DLD1 (cell line): ENCODE data around the gene RBM27.
"Not testable (repeated sequence)": the region's sequence is repeated elsewhere in the genome, so short reads cannot be mapped to it uniquely, and the experiment has no call there.

Experiments
- in situ Hi-C: cut with HindIII; loops from 2 replicates; pipeline ENCODE4 v1.10.0; 2017; ENCODE audit warnings: low sequenced_read_pairs

Gene RBM27, protein sequence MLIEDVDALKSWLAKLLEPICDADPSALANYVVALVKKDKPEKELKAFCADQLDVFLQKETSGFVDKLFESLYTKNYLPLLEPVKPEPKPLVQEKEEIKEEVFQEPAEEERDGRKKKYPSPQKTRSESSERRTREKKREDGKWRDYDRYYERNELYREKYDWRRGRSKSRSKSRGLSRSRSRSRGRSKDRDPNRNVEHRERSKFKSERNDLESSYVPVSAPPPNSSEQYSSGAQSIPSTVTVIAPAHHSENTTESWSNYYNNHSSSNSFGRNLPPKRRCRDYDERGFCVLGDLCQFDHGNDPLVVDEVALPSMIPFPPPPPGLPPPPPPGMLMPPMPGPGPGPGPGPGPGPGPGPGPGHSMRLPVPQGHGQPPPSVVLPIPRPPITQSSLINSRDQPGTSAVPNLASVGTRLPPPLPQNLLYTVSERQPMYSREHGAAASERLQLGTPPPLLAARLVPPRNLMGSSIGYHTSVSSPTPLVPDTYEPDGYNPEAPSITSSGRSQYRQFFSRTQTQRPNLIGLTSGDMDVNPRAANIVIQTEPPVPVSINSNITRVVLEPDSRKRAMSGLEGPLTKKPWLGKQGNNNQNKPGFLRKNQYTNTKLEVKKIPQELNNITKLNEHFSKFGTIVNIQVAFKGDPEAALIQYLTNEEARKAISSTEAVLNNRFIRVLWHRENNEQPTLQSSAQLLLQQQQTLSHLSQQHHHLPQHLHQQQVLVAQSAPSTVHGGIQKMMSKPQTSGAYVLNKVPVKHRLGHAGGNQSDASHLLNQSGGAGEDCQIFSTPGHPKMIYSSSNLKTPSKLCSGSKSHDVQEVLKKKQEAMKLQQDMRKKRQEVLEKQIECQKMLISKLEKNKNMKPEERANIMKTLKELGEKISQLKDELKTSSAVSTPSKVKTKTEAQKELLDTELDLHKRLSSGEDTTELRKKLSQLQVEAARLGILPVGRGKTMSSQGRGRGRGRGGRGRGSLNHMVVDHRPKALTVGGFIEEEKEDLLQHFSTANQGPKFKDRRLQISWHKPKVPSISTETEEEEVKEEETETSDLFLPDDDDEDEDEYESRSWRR

DNA sequence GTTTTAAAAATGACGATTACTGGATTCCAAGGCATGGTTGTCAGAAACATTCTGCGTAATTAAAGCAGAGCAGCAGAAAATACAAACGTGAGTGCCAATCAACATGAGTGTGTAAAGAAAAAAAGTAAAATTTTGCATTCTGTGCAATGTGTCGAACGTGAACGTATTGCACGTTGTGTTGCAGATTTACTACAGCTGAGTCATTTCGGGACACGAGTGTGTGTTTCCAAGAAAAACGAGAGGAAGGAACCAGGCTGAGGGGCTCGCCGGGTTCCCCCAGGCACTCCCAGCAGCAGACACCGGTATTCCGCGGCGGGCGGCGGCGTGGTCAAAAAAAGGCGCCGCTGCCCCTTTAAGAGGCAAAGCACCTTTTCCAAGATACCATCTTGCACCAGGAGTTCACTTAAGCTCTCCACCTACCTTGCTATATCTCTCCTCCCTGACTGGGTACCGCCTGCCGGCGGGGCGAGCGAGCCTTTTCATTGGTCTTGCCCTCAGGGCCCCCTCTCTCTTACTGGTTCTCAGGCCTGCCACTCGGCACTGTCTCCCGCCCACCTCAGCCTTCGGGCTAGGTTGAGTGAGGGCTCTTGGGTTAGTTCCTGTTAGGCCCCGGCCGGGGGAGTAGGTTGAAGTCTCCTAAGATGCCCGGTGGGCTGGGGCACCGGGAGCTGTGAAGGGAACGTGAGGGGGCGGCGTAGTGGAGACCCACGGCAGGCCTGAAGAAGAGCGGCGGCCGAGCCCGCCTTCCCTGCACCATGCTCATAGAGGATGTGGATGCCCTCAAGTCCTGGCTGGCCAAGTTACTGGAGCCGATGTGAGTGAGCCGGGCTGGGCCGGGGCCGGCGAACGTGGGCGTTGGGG lies at the start of gene RBM27:
Gene RBM27, plus strand, starts transcription at position 595 of the 861 bp plus-strand sequence. Its CDS starts 161 bp downstream, at position 756.
- in situ Hi-C loops, result no loop called here

DNA sequence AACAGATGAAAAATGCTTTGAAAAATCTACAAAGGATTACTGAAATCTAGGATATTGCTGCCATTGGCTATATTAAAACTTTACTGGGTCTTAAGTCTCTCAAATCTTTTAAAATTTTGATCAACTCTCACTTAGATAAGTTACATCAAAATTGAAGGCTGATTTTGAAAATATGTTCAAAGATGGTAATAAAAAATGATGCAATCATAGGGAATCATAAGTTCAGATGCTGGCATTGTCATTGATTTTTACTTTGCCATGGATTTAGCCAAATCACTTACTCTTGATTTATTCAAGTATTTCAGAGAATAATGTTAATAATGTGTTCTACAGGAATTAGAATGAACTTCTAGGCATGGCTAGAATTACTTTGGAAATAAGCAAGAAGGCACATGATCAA lies 45.1 kb upstream of the RBM27 start:
- in situ Hi-C loops, result loop anchor here (10.0 kb wide), 1 partner anchor 77 kb away; no protein-coding TSS in a partner anchor

DNA sequence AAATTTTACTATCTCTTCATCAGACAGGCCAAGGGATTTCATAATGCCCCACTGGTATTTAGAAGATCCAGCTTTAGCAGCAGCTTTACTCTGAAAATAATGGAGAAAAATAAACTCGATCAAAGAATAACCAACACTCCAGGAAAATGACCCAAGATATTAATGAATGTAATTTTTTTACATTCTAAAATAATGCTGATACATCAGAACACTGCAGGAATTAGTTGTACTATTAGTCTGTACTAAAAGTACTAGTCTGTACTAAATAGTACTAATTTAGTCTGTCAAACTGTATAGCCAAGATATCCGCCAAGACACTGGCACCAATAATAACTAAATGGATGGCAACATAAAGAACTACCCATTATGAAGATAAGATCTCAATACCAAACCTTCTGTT lies 39.0 kb upstream of the RBM27 start:
- in situ Hi-C loops, result no loop called here

DNA sequence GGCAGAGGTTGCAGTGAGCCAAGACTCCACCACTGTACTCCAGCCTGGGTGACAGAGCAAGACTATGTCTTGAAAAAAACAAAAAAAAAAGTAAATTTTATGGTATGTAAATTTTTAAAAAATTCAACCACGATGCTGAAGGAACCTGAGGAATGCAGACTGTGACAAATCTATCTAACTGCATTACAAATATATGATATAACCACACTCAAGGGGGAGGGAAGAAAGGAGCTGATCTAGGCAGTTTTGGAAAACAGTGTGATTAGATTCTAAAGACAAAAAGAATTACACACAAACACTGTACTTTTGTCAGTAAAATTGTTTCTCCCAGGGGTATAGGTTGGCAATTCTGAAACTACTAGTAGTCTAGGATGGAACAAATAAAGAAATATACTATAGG lies 37.9 kb upstream of the RBM27 start:
- in situ Hi-C loops, result no loop called here

DNA sequence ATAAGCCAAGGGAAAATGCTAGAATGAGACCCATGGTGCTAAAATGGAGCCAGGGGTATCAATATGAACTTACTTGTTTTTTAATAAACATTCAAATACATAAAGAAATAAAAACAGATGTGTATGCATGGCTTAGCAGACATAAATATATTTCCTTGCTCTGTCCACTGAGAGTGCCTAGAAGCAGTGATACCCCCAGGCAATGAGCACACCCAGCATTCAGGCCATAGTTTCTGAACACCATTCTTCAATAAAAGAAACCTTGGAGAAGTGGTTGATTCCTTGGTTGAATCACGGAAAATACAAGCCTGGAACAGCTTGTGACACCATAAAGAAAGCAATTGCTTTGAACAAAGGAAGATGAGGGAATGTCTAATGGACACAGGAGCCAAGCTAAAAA lies 37.5 kb upstream of the RBM27 start:
- in situ Hi-C loops, result no loop called here

DNA sequence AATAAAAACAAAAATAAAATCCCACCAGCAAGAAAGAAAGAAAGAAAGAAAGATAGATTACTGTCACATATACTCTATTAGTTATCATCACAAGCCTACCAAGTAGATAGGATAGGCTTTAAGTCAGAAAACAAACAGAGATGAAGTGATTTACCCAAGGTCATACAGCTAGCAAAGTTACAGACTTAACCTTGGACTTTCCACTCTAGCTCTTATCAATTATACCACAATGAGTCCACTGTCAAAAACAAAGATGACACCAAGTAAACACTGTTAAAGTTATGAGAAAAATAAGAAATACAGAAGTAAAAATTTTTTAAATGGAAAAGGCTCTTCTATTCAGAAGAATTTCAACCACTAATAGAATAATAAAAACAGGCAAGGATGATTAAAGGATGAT lies 34.3 kb upstream of the RBM27 start:
- in situ Hi-C loops, result no loop called here

DNA sequence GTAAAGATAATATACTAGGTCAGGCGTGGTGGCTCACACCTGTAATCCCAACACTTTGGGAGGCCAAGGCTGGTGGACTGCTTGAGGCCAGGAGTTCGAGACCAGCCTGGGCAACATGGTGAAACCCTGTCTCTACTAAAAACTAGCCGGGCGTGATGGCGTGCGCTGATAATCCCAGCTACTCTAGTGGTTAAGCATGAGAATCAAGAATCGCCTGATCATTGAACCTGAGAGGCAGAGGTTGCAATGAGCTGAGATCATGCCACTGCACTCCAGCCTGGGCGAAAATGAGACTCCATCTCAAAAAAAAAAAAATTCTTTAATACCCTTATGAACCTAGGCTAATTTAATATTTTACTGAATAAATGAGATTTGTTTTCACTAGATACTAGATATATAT lies 30.4 kb upstream of the RBM27 start:
- in situ Hi-C loops, result not testable (repeated sequence)

DNA sequence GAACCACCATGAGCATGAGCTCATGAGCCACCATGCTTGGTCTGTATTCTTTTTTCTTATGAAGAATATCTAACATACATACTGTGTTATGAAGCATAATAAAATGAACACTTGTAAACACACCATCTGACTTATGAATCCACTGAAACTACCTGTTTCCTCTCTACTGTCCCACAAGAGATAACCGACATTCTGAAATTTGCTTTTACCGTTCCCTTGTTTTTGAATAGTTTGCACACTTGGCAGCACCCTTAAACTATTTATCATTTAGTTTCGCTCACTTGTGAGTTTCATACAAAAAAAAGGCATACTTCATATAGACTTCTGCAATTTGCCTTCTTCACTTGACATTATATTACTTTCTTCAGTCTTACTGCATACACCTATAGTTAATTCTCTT lies 29.8 kb upstream of the RBM27 start:
- in situ Hi-C loops, result no loop called here

DNA sequence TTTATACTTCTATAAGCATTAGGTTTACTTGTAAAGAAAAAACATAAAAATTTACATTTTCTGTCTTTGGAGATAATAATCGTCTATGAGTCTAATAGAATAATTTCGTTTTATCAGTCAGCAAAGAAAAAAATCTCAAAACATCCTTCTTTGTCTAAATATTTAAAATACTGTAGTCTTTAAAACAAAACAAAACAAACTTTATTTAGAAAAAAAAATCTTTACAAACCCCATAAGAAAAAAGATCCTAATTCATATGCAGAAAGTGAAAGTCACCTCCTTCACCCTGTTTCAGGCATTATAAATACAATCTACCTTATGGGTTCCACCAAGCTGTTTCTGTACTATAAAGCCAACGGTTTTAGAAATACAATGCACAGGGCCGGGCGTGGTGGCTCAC lies 26.6 kb upstream of the RBM27 start:
- in situ Hi-C loops, result no loop called here

DNA sequence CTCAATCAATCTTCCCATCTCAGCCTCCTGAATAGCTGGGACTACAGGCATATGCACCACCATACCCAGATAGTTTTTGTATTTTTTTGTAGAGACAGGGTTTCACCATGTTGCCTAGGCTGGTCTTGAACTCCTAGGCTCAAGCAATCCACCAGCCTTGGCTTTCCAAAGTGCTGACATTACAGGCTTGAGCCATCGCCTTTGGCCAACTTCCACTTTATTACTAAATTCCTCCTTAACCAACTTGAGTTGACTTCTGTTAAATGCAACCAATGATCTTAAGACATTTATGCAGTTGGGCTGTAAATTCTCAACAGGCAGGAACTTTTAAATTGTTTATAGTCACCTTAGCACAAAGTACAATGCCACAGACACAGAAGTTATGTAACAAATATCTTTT lies 23.7 kb upstream of the RBM27 start:
- in situ Hi-C loops, result no loop called here

DNA sequence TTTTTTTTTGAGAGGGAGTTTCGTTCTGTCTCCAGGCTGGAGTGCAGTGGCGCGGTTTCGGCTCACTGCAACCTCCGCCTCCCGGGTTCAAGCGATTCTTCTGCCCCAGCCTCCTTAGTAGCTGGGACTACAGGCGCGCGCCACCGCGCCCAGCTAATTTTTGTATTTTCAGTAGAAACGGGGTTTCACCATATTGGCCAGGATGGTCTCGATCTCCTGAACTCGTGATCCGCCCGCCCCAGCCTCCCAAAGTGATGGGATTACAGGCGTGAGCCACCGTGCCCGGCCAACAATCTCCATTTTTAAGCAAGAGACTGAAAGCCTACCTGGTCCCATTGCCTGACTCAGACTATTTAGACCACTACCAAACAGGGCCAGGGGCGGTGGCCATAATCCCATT lies 20.0 kb upstream of the RBM27 start:
- in situ Hi-C loops, result not testable (repeated sequence)

DNA sequence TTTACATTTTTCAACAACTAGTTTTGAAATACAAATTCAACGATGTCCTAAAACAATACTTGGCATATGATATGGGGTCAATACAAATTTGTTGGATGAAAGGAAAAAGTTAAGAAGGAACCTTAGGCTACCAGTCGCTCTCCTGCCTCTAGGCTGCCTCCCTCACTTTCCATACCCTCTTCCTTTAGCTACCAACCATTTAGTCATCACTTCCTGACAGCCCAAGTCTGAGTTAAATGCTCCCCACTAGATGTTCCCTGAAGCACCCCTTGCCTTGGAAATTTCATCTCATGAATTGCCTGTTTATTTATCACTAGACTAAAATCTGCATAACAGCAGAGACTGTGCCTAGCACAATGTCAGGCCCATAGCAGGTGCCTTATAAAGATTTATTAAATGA lies 18.2 kb upstream of the RBM27 start:
- in situ Hi-C loops, result no loop called here

DNA sequence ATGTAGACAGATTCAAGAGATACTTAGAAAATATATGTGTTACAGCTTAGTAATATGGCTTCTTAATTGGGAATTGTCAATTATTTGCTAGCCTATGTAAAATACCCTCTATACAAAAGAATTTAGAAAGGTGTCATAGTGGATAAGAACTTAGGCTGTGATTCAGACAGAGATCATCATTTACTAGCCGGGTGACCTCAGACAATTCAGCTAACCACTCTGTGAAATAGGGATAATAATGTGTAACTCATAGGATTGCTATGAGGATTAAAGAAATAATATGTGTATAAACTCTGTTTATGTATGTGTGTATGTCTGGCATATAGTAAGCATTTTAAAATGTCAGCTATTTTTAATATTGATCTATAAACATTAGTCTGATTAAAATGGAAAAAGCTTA lies 15.0 kb upstream of the RBM27 start:
- in situ Hi-C loops, result no loop called here

DNA sequence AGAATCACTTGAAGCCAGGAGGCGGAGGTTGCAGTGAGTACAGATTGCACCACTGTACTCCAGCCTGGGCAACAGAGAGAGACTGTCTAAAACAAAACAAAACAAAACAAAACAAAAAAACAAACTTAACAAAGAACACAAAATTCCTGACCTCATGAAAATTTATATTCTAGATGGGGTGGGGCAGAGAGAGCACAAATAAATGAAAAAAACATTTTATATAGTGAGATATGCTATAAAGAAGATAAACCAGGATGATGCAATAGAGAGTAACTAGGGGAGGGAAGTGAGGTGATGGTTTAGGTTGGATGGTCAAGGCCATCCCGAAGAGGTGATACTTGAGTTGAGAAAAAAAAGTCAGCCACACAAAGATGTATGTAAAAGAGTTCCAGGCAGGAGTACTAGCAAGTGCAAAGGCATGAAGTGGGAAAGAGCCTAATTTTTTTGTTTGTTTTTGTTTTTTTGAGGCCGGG lies 10.8 kb upstream of the RBM27 start:
- in situ Hi-C loops, result no loop called here

DNA sequence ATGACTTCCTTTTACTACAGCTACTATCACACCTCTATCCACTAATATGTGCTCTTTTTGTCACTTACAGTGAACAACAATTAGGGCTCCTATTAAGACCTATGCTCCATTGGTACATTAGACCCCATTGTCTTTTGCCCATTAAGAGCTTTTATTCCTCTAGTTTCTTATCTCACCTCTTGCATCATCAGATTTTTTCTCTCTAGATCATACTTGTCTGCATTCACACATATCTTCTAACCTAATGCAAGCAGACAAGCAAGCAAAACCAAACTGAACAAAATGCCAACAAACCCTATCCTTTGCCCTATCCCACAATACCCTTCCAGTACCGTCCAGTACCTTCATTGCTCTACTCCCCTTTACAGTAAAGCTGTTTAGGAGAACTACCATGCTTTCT lies 10.1 kb upstream of the RBM27 start:
- in situ Hi-C loops, result no loop called here

DNA sequence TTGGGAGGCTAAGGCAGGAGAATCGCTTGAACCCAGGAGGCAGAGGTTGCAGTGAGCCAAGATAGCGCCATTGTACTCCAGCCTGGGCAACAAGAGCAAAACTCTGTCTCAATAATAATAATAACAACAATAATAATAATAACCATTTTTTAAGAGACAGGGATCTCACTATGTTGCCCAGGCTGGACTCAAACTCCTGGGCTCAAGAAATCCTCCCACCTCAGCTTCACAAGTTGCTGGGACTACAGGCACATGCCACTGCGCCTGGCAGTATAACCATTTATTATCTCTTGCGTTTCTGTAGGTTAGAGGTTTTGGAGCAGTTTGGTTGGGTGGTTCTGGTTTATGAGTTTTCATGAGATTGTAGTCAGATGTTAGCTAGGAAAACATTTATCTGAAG lies 8.4 kb upstream of the RBM27 start:
- in situ Hi-C loops, result not testable (repeated sequence)

DNA sequence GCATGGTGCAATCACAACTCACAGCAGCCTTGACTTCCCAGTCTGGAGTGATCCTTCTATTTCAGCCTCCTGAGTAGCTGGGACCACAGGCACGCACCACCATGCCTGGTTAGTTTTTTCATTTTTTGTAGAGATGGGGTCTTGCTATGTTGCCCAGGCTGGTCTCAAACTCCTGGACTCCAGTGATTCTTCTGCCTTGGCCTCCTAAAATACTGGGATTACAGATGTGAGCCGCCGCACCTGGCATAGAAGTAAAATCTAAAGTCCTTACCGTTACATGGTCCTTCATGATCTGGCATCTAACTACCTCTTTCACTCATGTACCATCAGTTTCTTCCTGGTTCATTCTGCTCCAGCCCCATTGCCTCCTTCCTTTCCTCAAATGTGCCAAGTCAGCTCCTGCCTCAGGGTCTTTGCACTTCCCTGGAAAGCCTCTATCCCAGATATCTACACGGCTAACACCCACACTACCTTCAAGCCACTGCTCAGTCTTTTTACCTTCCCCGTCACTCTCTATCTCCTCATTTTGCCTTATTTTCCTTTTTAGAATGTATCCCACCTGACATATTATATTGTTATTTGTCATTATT lies 6.9 kb upstream of the RBM27 start:
- in situ Hi-C loops, result no loop called here

DNA sequence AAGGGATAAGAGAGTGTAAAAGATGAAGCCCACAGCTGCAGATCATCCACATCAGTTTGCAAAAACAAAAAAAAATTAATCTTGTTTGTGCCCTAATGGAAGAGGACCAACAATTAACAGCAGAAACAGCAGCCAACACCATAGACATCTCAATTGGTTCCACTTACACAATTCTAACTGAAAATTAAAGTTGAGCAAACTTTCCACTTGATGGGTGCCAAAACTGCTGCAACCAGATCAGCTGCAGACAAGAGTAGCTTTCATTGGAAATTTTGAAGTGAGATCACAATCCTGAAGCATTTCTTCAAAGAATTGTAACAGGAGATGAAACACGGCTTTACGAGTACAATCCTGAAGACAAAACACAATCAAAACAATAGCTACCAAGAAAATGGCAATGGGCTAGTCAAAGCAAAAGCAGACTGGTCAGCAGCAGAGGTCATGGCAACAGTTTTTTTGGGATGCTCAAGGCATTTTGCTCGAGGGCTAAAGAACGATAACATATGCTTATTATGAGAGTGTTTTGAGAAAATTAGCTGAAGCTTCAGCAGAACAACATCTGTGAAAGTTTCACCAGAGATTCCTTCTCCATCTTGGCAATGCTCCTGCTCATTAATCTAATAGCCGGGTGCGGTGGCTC lies 4.1 kb upstream of the RBM27 start:
- in situ Hi-C loops, result no loop called here

DNA sequence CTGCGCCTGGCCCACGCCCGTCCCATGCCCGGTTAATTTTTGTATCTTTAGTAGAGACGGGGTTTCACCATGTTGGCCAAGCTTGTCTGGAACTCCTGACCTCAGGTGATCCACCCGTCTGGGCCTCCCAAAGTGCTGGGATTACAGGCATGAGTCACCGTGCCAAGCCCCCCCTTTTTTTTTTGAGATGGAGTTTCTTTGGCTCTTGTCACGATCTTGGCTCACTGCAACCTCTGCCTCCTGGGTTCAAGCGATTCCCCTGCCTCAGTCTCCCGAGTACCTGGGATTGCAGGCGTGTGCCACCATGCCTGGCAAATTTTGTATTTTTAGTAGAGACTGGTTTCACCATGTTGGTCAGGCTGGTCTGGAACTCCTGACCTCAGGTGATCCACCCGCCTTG lies 1.6 kb upstream of the RBM27 start:
- in situ Hi-C loops, result not testable (repeated sequence)

DNA sequence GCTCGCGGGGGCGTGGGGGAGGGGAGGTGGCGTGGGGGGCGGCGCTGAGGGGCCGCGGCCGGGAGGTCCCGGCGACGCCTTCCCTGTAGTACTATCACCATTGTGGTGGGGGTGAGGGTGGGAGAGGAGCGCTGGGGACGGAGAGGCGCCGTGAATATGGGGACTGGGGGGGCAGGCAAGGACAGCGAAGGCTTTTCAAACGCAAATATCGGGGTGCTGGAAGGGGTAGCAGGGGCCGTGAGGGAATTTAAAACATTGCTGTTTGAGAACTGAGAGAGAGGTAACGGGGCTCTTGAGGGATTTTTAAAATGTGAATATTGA lies 427 bp downstream of the RBM27 start:
- in situ Hi-C loops, result no loop called here
